ENCODE results near the gene TACC2. TPM values are rescaled to one million over a fixed set of nuclear protein-coding genes. Genes with fewer than 3 reads are reported as not detected.

TACC2 gene
- total and polyA plus RNA-seq, 2 experiments from 2014 or later: 30.8 to 35.9 TPM

GRCh38 chr10:122022276-122022675 is 33.3 kb downstream of the TACC2 start:
- H3K4me1 Mint-ChIP-seq: peaks cover 21% of the 10 kb centered on the region
- H3K9me3 Mint-ChIP-seq: no peaks in the 10 kb centered on the region; the same call in 2 of the 3 replicates
- H3K27me3 Mint-ChIP-seq (ENCODE audit: insufficient read depth, low read depth, poor library complexity): peaks cover 10% of the 10 kb centered on the region
- H3K4me2 ChIP-seq: no peak overlapping the region
- ATAC-seq (no peak), DNase-seq (ENCODE audit: low spot score) (no peak)
- no peaks in the 10 kb centered on the region for H3K79me2 ChIP-seq (replicated peaks; ENCODE audit: insufficient read depth)
- H3K27ac ChIP-seq (ENCODE audit: low read depth): no peak overlapping the region
- no peaks in the 10 kb centered on the region for H3K36me3 Mint-ChIP-seq (ENCODE audit: low read depth)
- H4K20me1 ChIP-seq (replicated peaks; ENCODE audit: insufficient read depth): no peaks in the 10 kb centered on the region
- no peak overlapping the region for H3K4me3 ChIP-seq
- no peaks in the 10 kb centered on the region for H3F3A ChIP-seq (replicated peaks; ENCODE audit: low read depth)
- H3K36me3 ChIP-seq (ENCODE audit: insufficient read depth): no peaks in the 10 kb centered on the region
- H3K27ac Mint-ChIP-seq: no peak overlapping the region
- H2AFZ ChIP-seq: no peak overlapping the region
- H3K27me3 ChIP-seq (ENCODE audit: insufficient read depth): no peaks in the 10 kb centered on the region
- peaks cover 20% of the 10 kb centered on the region for H3K4me1 ChIP-seq (ENCODE audit: insufficient read depth)
- H3K9me2 ChIP-seq (ENCODE audit: insufficient read depth): no peaks in the 10 kb centered on the region
- TF ChIP-seq CREB1 (CRISPR knock-in tag; IDR thresholded peaks at IDR 0.05; ENCODE audit: low read depth) (no peak), NANOG (IDR thresholded peaks at IDR 0.05; ENCODE audit: borderline replicate concordance) (no peak), POLR2AphosphoS5 (IDR thresholded peaks at IDR 0.05; ENCODE audit: low read depth) (no peak), JUNB (IDR thresholded peaks at IDR 0.05; ENCODE audit: unreplicated experiment) (no peak), REST (IDR thresholded peaks at IDR 0.05; ENCODE audit: unreplicated experiment) (no peak), STAT1 (IDR thresholded peaks at IDR 0.05; ENCODE audit: unreplicated experiment) (no peak), EZH2 (IDR thresholded peaks at IDR 0.05; ENCODE audit: low read depth, unreplicated experiment) (no peak), EZH2phosphoT487 (IDR thresholded peaks at IDR 0.05; ENCODE audit: unreplicated experiment) (no peak), ZNF114 (CRISPR knock-in tag; IDR thresholded peaks at IDR 0.05) (no peak)
- TF ChIP-seq, protein P1, sequence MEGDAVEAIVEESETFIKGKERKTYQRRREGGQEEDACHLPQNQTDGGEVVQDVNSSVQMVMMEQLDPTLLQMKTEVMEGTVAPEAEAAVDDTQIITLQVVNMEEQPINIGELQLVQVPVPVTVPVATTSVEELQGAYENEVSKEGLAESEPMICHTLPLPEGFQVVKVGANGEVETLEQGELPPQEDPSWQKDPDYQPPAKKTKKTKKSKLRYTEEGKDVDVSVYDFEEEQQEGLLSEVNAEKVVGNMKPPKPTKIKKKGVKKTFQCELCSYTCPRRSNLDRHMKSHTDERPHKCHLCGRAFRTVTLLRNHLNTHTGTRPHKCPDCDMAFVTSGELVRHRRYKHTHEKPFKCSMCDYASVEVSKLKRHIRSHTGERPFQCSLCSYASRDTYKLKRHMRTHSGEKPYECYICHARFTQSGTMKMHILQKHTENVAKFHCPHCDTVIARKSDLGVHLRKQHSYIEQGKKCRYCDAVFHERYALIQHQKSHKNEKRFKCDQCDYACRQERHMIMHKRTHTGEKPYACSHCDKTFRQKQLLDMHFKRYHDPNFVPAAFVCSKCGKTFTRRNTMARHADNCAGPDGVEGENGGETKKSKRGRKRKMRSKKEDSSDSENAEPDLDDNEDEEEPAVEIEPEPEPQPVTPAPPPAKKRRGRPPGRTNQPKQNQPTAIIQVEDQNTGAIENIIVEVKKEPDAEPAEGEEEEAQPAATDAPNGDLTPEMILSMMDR (conservative IDR thresholded peaks at IDR 0.05; ENCODE audit: low read depth in 2 of 2): no peak
- TF ChIP-seq, protein P2, sequence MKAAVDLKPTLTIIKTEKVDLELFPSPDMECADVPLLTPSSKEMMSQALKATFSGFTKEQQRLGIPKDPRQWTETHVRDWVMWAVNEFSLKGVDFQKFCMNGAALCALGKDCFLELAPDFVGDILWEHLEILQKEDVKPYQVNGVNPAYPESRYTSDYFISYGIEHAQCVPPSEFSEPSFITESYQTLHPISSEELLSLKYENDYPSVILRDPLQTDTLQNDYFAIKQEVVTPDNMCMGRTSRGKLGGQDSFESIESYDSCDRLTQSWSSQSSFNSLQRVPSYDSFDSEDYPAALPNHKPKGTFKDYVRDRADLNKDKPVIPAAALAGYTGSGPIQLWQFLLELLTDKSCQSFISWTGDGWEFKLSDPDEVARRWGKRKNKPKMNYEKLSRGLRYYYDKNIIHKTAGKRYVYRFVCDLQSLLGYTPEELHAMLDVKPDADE (IDR thresholded peaks at IDR 0.05): no peak
- TF ChIP-seq, protein P3, sequence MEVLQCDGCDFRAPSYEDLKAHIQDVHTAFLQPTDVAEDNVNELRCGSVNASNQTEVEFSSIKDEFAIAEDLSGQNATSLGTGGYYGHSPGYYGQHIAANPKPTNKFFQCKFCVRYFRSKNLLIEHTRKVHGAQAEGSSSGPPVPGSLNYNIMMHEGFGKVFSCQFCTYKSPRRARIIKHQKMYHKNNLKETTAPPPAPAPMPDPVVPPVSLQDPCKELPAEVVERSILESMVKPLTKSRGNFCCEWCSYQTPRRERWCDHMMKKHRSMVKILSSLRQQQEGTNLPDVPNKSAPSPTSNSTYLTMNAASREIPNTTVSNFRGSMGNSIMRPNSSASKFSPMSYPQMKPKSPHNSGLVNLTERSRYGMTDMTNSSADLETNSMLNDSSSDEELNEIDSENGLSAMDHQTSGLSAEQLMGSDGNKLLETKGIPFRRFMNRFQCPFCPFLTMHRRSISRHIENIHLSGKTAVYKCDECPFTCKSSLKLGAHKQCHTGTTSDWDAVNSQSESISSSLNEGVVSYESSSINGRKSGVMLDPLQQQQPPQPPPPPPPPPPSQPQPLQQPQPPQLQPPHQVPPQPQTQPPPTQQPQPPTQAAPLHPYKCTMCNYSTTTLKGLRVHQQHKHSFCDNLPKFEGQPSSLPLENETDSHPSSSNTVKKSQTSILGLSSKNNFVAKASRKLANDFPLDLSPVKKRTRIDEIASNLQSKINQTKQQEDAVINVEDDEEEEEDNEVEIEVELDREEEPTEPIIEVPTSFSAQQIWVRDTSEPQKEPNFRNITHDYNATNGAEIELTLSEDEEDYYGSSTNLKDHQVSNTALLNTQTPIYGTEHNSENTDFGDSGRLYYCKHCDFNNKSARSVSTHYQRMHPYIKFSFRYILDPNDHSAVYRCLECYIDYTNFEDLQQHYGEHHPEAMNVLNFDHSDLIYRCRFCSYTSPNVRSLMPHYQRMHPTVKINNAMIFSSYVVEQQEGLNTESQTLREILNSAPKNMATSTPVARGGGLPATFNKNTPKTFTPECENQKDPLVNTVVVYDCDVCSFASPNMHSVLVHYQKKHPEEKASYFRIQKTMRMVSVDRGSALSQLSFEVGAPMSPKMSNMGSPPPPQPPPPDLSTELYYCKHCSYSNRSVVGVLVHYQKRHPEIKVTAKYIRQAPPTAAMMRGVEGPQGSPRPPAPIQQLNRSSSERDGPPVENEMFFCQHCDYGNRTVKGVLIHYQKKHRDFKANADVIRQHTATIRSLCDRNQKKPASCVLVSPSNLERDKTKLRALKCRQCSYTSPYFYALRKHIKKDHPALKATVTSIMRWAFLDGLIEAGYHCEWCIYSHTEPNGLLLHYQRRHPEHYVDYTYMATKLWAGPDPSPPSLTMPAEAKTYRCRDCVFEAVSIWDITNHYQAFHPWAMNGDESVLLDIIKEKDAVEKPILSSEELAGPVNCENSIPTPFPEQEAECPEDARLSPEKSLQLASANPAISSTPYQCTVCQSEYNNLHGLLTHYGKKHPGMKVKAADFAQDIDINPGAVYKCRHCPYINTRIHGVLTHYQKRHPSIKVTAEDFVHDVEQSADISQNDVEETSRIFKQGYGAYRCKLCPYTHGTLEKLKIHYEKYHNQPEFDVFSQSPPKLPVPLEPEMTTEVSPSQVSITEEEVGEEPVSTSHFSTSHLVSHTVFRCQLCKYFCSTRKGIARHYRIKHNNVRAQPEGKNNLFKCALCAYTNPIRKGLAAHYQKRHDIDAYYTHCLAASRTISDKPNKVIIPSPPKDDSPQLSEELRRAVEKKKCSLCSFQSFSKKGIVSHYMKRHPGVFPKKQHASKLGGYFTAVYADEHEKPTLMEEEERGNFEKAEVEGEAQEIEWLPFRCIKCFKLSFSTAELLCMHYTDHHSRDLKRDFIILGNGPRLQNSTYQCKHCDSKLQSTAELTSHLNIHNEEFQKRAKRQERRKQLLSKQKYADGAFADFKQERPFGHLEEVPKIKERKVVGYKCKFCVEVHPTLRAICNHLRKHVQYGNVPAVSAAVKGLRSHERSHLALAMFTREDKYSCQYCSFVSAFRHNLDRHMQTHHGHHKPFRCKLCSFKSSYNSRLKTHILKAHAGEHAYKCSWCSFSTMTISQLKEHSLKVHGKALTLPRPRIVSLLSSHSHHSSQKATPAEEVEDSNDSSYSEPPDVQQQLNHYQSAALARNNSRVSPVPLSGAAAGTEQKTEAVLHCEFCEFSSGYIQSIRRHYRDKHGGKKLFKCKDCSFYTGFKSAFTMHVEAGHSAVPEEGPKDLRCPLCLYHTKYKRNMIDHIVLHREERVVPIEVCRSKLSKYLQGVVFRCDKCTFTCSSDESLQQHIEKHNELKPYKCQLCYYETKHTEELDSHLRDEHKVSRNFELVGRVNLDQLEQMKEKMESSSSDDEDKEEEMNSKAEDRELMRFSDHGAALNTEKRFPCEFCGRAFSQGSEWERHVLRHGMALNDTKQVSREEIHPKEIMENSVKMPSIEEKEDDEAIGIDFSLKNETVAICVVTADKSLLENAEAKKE (CRISPR knock-in tag; IDR thresholded peaks at IDR 0.05): no peak
- H3K4me3 Mint-ChIP-seq: no peak overlapping the region
